ENCODE data around the gene HDGFL2.

DNA sequence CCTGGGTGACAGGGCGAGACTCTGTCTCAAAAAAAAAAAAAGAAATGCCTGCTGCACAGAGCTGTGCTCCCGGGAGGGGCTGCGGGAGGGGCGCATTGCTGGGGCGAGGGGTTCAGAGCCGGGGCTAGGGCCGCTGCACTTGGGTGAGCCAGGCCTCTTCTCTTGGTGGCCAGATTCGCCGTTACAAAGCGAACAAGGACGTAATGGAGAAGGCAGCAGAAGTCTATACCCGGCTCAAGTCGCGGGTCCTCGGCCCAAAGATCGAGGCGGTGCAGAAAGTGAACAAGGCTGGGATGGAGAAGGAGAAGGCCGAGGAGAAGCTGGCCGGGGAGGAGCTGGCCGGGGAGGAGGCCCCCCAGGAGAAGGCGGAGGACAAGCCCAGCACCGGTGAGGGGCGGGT is 27.2 kb downstream of the HDGFL2 start:
- TF ChIP-seq CTCF (IDR thresholded peaks at IDR 0.05; ENCODE audit: low read depth, low read length, missing input control) = no peak
- TF ChIP-seq, protein P1, sequence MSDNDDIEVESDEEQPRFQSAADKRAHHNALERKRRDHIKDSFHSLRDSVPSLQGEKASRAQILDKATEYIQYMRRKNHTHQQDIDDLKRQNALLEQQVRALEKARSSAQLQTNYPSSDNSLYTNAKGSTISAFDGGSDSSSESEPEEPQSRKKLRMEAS (IDR thresholded peaks at IDR 0.05) = no peak
- TF ChIP-seq RAD21 (IDR thresholded peaks at IDR 0.05) = no peak
- no peak for TF ChIP-seq HNF4A (conservative IDR thresholded peaks at IDR 0.05)

Measured in liver (tissue), 3 donors.